GM12875 (cell line): Measurements from ENCODE around the gene RTL3.
"Not testable (repeated sequence)": the region's sequence is repeated elsewhere in the genome, so short reads cannot be mapped to it uniquely, and the experiment has no call there.

Experiments
- H3K4me3 ChIP-seq: one replicate; pipeline ENCODE4 v1.5.1; 2011; ENCODE audit warnings: low read depth, low read length, control low read depth
- CTCF ChIP-seq: IDR thresholded peaks from 2 replicates; pipeline ENCODE4 v1.5.1; 2011; ENCODE audit warnings: low read depth, mild to moderate bottlenecking, control low read depth, inconsistent platforms, low read length, moderate library complexity, borderline replicate concordance; ENCODE audit not compliant: insufficient read depth

The RTL3 gene

GRCh38 chrX:78650906-78651437, 8.2 kb downstream of the RTL3 start:
- H3K4me3 ChIP-seq = no peak overlapping the region
- TF ChIP-seq CTCF = no peak

- H3K4me3 ChIP-seq = no peak overlapping the region
- no peak for TF ChIP-seq CTCF
These were observed 15.3 kb downstream of the RTL3 start for GRCh38 chrX:78643874-78644273.

GRCh38 chrX:78643096-78643495, 16.0 kb downstream of the RTL3 start:
- no peak overlapping the region for H3K4me3 ChIP-seq
- TF ChIP-seq CTCF = no peak

GRCh38 chrX:78636096-78636495, 23.0 kb downstream of the RTL3 start:
- not testable (repeated sequence) for H3K4me3 ChIP-seq

- no peak overlapping the region for H3K4me3 ChIP-seq
- TF ChIP-seq CTCF = no peak
These were observed 33.9 kb downstream of the RTL3 start for GRCh38 chrX:78624962-78625909.

GRCh38 chrX:78624426-78624825, 34.7 kb downstream of the RTL3 start:
- TF ChIP-seq CTCF = no peak
- no peak overlapping the region for H3K4me3 ChIP-seq

GRCh38 chrX:78622831-78623230, 36.3 kb downstream of the RTL3 start:
- TF ChIP-seq CTCF = no peak

More at GRCh38 chrX:78622831-78623230, 36.3 kb downstream of the RTL3 start:
- no peak overlapping the region for H3K4me3 ChIP-seq
